ENCODE measurements around the gene GREB1.

GREB1 gene

GRCh38 chr2:11562476-11562875 is 28.6 kb downstream of the GREB1 start:
- DNase-seq: no peak

DNA sequence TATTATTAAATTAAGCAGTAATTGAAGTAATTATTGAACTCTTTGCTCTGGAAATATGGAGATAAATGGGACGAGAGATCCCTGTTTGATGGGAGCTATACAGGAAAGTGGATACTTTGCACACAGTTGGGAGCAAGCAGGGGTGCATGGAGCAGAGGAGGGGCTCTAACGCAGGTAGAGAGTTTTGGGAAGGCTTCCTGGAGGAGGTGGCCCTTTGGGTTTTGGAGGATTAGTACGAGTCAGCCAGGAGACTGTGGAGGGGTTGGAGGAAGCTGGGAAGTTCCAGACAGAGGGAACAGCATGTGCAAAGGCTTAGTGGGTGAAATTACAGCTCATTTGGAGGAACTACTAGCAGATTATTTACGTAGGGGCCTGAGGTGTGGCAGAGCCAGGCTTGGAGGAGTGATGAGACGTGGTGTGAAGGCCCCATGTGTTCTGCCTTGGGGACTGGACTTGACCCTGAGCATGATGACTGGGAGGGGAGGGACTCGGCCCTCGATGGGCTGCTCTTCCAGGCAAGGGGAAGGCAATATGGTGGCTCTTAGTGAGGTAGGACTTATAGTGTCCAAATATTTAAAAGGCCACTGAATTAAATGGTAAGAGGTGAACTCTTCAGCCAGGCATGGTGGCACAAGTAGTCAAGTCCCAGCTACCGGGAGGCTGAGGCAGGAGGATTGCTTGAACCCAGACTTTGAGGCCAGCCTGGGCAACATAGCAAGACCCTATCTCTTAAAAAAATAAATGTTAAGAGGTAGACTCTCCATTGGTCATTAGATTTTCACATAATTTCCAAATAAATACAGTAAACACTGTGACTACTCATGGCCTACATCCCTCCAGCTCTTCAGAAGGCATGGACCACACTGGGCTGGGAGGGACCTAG is 30.2 kb downstream of the GREB1 start:
- no peak for DNase-seq

GRCh38 chr2:11564816-11565567 is 31.1 kb downstream of the GREB1 start:
- no peak for DNase-seq

DNA sequence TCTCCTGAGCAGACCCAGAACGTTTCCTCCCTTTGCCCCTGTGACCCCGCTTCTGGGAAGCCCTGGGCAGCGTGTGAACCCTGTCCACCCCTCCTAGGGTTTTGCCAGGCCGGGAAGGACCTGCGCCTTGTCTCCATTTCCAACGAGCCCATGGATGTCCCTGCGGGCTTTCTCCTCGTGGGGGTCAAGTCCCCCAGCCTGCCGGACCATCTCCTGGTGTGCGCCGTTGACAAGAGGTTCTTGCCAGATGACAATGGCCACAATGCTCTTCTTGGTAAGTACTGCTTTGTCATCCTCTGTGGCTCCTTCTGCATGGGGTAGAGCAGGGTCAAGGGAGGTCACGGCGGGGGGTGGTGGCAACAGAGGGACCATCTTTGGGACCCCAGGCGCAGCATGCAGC is 32.5 kb downstream of the GREB1 start:
- DNase-seq: no peak

GRCh38 chr2:11567631-11568031 is 33.8 kb downstream of the GREB1 start:
- no peak for DNase-seq

DNA sequence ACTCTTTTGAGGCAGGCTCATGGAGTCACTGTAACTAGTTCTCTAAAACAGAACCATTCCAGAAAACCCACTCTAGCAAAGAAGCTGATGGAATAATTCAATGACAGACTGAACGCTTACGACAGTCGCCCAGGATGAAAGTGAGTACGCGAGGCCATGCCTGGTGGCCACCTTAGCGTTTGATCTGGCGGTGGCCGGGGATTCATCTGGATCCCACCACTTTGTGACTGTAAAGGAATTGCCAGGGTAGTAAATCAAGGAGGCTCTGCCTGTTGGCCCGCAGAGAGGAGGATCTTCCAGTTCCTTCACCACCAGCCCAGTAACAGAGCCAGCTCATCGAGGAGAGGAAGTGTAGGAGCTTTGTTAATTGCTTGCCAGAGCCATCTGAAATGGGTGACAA is 34.6 kb downstream of the GREB1 start:
- DNase-seq: no peak

- DNase-seq: no peak
These were observed 35.8 kb downstream of the GREB1 start for GRCh38 chr2:11569636-11570035.

DNA sequence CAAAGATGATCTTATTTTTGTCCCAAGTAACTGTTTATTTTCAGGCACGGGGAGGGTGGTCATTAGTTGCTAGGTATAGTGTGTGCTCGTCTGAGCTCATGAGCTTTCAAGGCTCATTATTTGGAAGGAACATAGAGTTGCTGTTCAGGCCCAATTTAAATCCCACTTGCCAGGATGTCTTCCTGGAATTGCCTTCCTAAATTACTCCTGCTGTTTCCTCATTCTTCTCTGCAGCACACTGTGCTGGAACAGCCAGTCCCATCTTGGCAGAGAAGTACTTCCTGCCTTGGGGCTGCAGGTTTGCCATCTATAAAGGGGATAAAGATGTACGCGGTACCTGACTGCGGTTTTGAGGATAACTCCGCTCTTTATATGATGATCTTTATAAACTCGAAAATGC is 37.3 kb downstream of the GREB1 start:
- DNase-seq: no peak

DNA sequence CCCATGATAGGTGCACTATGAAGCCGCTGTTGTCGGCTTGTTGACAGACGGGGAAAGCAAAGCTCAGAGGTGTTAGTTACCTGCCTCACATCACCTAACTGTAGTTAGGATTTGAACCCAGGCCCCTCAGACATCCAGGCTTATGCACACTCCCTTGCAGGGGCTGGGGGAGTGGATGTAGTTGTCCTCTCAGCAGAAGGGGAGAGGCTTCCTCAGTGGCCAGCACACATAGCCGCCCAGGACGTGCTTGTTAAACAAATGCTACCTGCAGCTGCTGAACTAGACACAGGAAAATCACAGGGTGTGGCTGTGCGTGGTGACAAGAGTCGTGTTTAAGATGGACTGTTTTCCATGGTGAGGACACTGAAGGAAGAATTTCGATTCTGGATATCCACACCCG is 39.2 kb downstream of the GREB1 start:
- no peak for DNase-seq

GRCh38 chr2:11573418-11574175 is 39.8 kb downstream of the GREB1 start:
- DNase-seq: no peak

GRCh38 chr2:11574176-11575046 is 40.6 kb downstream of the GREB1 start:
- DNase-seq: no peak

DNA sequence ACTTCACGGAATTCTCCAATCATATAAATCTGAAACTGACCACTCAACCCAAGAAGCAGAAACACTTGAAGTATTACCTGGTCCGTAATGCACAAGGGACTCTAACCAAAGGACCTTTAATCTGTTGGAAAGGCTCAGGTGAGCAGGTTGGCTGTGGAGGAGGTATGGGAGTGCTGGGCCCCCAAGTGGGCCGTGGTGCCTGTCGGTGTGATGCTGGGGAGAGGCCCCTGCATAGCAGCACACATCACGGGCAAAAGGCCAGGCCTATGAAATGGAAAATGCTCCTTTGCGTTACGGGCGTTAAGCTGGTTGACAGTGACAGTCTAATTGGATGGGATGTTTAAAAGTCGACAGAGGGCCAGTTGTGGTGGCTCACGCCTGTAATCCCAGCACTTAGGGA is 42.6 kb downstream of the GREB1 start:
- no peak for DNase-seq

- no peak for DNase-seq
These were observed 43.4 kb downstream of the GREB1 start for GRCh38 chr2:11577101-11577883.

DNA sequence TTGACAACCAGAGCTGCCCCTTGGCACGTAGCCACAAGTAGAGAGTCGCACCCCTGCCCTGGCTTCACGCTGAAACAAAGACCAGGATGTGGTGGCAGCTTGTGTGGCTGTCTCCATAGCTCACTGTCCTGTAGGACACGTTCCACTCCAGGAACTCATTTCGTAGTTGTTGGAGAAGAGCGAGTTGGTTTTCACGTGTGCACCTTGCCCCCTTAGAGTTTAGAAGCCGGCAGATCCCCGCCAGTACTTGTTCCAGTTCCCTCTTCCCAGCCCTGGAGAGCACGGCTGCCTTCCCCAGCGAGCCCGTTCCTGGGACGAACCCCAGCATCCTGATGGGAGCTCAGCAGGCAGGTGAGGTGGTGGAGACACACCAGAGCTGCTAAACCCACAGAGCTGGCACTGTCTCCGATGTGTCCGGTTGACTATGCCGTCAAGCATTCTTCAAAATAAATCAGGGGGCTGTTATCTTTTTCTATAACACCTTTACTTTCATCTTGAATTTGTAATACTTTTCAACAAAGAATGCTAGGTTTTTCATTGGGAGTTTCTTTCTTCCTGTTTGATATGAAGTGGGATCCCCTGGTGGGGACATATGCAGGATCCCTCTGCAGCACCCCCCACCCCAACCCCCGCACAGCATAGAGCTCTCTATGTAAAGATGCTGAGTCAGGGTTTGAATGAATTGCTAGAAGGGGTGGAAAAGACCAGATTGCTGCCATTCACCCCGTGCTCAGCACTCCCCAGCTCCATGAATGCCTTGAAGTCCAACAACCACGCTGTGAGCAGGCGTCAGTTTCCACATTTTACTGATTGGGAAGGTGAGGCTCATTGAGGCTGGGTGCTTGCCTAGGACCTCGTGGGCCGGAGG is 44.5 kb downstream of the GREB1 start:
- no peak for DNase-seq

DNA sequence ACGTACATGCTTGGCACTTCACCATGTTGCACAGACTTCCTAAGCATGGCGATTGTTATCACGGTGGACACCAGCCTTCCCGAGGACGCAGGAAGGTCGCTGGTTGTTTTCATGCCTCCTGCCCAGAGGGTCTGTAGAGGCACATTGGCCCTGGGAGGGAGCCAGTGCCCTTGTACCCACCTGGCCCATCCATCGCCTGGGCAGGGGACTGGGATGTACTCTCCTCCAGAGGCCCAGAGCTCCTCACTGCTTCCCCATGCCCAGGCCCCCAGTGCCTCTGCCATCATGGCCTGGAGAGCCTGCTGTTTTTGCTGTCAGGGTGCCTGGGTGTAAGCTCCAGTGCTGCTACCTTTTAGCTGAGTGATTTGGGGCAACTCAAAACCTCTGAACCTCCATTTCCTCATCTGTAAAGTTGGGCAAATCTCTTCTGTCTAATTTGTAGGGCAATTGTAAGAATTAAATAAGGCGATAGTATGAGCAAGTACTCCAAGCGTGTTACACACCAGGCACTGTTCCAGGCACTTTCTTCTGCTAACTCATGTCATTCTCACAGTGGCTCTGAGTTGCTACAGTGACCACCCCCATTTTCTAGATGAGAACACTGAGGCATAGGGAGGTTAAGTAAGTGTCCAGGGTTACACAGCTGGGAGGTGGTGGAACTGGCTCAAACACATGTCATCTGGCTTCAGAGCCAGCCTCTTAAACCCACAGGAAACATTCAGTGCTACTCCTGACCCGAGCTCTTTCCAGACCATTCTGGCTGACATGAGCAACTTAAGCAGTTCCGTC is 45.3 kb downstream of the GREB1 start:
- DNase-seq: no peak

- DNase-seq: no peak
These were observed 46.2 kb downstream of the GREB1 start for GRCh38 chr2:11579867-11580659.

- DNase-seq: no peak
These were observed 46.9 kb downstream of the GREB1 start for GRCh38 chr2:11580697-11581096.

- no peak for DNase-seq
These were observed 47.4 kb downstream of the GREB1 start for GRCh38 chr2:11581124-11581796.

All from cortex of kidney (tissue), 1 donor.